Endothelial cell of umbilical vein (primary cell): Measurements from ENCODE around the gene COL17A1.

Experiments
- CTCF ChIP-seq, 2 donors: IDR thresholded peaks; 1 replicate in 1 of 2; 2 replicates in 1 of 2; pipeline ENCODE4 v1.5.1; 2011; ENCODE audit warnings: low read length in 2 of 2, mild to moderate bottlenecking in 2 of 2, moderate library complexity in 2 of 2, control low read depth in 1 of 2, inconsistent platforms in 1 of 2, low read depth in 1 of 2; ENCODE audit not compliant: insufficient read depth in 1 of 2; ENCODE audit errors: extremely low read depth in 1 of 2
- EZH2 ChIP-seq: IDR thresholded peaks from 2 replicates; pipeline ENCODE4 v1.6.1; 2012; ENCODE audit warnings: borderline replicate concordance, low read depth, mild to moderate bottlenecking, moderate library complexity, low read length, inconsistent platforms; ENCODE audit not compliant: severe bottlenecking
- JUN ChIP-seq: IDR thresholded peaks from 2 replicates; pipeline ENCODE4 v1.6.1; 2011; ENCODE audit warnings: borderline replicate concordance, low read depth; ENCODE audit not compliant: insufficient read length, insufficient read depth
- POLR2A ChIP-seq: IDR thresholded peaks from 2 replicates; pipeline ENCODE4 v1.6.1; 2012; ENCODE audit warnings: low read depth, mild to moderate bottlenecking, control low read depth, low read length

DNA sequence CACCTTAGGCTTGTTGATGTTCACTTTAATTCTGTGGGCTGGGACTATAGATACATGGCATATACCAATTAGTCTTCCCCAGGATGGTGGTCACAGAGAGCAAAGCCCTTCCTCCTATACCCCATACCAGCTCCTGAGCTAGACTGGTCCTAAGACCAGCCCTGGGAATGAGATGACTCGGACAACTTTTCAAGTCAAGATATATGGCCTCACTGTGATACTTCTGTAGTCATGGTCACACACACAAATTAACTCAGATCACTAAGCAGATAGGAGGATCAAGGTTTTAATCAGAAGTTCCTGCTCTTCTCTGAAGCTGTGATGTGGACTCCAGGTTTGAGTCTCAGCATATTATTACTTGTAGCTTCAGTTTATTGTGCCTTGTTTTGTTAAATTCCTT, 65.7 kb downstream of the COL17A1 start:
- TF ChIP-seq CTCF (IDR thresholded peaks at IDR 0.05; ENCODE audit: extremely low read depth in 1 of 2, insufficient read depth in 1 of 2, low read depth in 1 of 2, low read length in 2 of 2) (no peak), POLR2A (no peak), EZH2 (no peak), JUN (no peak)
